GM12878 (cell line): ENCODE data around the gene PDIA5. TPM values are rescaled to one million over a fixed set of nuclear protein-coding genes. Genes with fewer than 3 reads are reported as not detected.

Experiments
- BRCA1 ChIP-seq: IDR thresholded peaks from 2 replicates; pipeline ENCODE4 v1.6.1; 2011; ENCODE audit warnings: low read depth, low read length, improper control_type of control experiment
- CBFB ChIP-seq: IDR thresholded peaks from 2 replicates; pipeline ENCODE4 v1.6.1; 2016; ENCODE audit warnings: antibody characterized with exemption, low read depth
- E2F4 ChIP-seq: IDR thresholded peaks from 2 replicates; pipeline ENCODE4 v1.6.1; 2012; ENCODE audit warnings: low read depth, low read length, improper control_type of control experiment
- E2F8 ChIP-seq: fragments of 450-650 bp; IDR thresholded peaks from 2 replicates; pipeline ENCODE4 v1.6.1; 2018; ENCODE audit warnings: mild to moderate bottlenecking, low read depth, moderate library complexity; ENCODE audit not compliant: partially characterized antibody
- FOS ChIP-seq: IDR thresholded peaks from 3 replicates; pipeline ENCODE4 v1.6.1; 2011; ENCODE audit warnings: borderline replicate concordance; ENCODE audit not compliant: insufficient read length; ENCODE audit errors: extremely low read depth
- GABPA ChIP-seq: IDR thresholded peaks from 2 replicates; pipeline ENCODE4 v1.6.1; 2014; ENCODE audit warnings: antibody characterized with exemption, low read depth, mild to moderate bottlenecking, inconsistent platforms
- HCFC1 ChIP-seq: fragments of 150-350 bp; IDR thresholded peaks from 2 replicates; pipeline ENCODE4 v1.6.1; 2014; ENCODE audit warnings: low read length
- IKZF2 ChIP-seq, 2 experiments: fragments of 450-650 bp; IDR thresholded peaks; 2 replicates each; pipeline ENCODE4 v1.6.1; 2017; ENCODE audit warnings: mild to moderate bottlenecking in 2 of 2, moderate library complexity in 2 of 2
- IRF5 ChIP-seq: fragments of 450-650 bp; IDR thresholded peaks from 2 replicates; pipeline ENCODE4 v1.6.1; 2017; ENCODE audit warnings: borderline replicate concordance
- NFYB ChIP-seq: IDR thresholded peaks from 2 replicates; pipeline ENCODE4 v1.6.1; 2011; ENCODE audit warnings: low read depth, mild to moderate bottlenecking, low read length, improper control_type of control experiment, moderate library complexity; ENCODE audit not compliant: insufficient read depth
- PAX8 ChIP-seq: fragments of 450-650 bp; IDR thresholded peaks from 2 replicates; pipeline ENCODE4 v1.6.1; 2017; ENCODE audit warnings: mild to moderate bottlenecking, moderate library complexity
- POU2F2 ChIP-seq: IDR thresholded peaks from 3 replicates; pipeline ENCODE4 v1.6.1; 2011; ENCODE audit warnings: low read depth, mild to moderate bottlenecking, low read length, borderline replicate concordance
- RAD51 ChIP-seq: fragments of 450-650 bp; IDR thresholded peaks from 2 replicates; pipeline ENCODE4 v1.6.1; 2016; ENCODE audit warnings: moderate library complexity, mild to moderate bottlenecking, inconsistent platforms
- RCOR1 ChIP-seq: conservative IDR thresholded peaks from 2 replicates; pipeline ENCODE4 v1.6.1; 2012; ENCODE audit warnings: low read depth, low read length, improper control_type of control experiment
- TCF3 ChIP-seq: IDR thresholded peaks from 2 replicates; pipeline ENCODE4 v1.6.1; 2012; ENCODE audit warnings: low read depth, mild to moderate bottlenecking, low read length, borderline replicate concordance; ENCODE audit not compliant: insufficient read depth
- ZNF217 ChIP-seq: fragments of 450-650 bp; IDR thresholded peaks from 2 replicates; pipeline ENCODE4 v1.6.1; 2017; ENCODE audit warnings: antibody characterized with exemption, mild to moderate bottlenecking
- polyA plus RNA-seq, 11 experiments: library from polyadenylated mRNA; depleted of rRNA in 4 of 11; unstranded in 6 of 11; stranded (reverse) in 5 of 11; fragments of >200 nt; fragmentation: Nextera tagmentation in 4 of 11; fragmentation: Illumina TruSeq in 1 of 11; extraction: Ambion mirVana in 4 of 11; extraction: Trizol in 1 of 11; gene quantifications; 1 replicate in 1 of 11; 2 replicates in 10 of 11; pipeline versions ENCODE4 v1.2.1 to v1.2.3, GENCODE V29; 2011 to 2016; ENCODE audit warnings: inconsistent platforms in 2 of 11, missing spikeins in 2 of 11, low read depth in 1 of 11
- total RNA-seq, 4 experiments: library from RNA; depleted of rRNA in 3 of 4; stranded (reverse); fragments of >200 nt in 3 of 4; fragmentation: Illumina TruSeq in 1 of 4; extraction: Trizol in 1 of 4; gene quantifications; 2 replicates each; pipeline versions ENCODE4 v1.2.1 to v1.2.3, GENCODE V29; 2013 to 2021
- TF ChIP-seq, protein P1 (sequence below): IDR thresholded peaks from 2 replicates; pipeline ENCODE4 v1.6.1; 2011; ENCODE audit warnings: borderline replicate concordance, low read depth, mild to moderate bottlenecking, moderate library complexity, mixed read lengths, low read length; ENCODE audit not compliant: insufficient read depth; ENCODE audit errors: extremely low read length
- TF ChIP-seq, protein P2 (sequence below): fragments of 450-650 bp; IDR thresholded peaks from 2 replicates; pipeline ENCODE4 v1.6.1; 2017; ENCODE audit warnings: mild to moderate bottlenecking, moderate library complexity

The PDIA5 gene
- total and polyA plus RNA-seq, 10 of the 15 experiments (the other 5 are each of a cell fraction or from before 2014, with no cell fraction given), result 4.1 to 24.8 (median 19.2) TPM

DNA sequence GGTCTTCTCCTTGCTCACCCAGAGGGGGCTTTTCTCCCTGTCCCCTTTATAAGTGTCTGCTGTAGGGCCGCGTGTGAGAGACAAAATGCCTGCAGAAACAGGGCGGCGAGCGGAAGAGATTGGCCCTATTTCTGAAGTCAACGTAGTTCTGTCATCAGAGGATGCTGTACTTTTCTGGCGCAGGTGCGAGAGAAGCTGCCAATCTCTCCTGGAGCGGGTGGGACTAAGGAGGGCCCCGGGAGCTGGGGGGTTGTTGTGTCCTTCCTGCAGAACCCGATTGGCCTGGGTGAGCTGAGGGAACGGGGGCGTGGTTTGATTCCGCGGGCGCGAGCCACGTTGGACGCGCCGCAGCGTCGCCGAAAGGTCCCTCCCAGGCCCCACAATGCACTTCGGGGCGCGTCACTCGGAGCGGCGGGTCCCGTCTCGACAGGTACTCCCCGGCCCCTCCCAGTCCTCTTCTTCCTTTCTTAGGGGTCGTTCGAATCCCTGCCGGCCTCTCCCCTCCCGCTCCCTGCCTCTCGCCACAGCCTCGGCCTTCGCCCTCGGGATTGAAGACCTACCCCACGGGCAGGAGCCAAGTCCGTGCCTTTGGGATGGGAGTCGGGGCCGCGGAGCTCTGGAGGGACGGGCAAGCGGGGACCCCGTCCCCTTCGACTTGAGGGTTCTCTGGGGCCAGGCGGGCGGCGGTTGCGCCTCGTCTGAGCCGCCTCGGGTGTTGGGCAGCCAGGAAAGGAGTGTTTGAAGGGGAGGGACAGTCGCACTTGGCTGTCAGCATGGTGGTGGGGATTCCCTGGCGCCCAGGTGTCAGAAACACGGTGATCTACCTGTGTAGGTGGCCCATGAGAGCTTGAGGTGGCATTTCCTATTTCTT lies 135.0 kb downstream of the PDIA5 start, which contains the start of gene SEC22A (continued):
- TF ChIP-seq IRF5 (no peak), RAD51 (no peak), ZNF217 (no peak), CBFB (no peak), E2F8 (no peak), GABPA (no peak), PAX8 (no peak), TCF3 (no peak), IKZF2 (IDR thresholded peaks at IDR 0.05) (no peak), NFYB (peak; percentile 85), FOS (peak; percentile 18), HCFC1 (0 out of 2 replicates have a peak, but pooled peaks have one; percentile 49), BRCA1 (no peak), RCOR1 (no peak; the same call in 1 of the 2 replicates), POU2F2 (peak; percentile 49; the same call in 2 of the 3 replicates), E2F4 (peak; percentile 60; the same call in 1 of the 2 replicates)
- TF ChIP-seq, protein P1, sequence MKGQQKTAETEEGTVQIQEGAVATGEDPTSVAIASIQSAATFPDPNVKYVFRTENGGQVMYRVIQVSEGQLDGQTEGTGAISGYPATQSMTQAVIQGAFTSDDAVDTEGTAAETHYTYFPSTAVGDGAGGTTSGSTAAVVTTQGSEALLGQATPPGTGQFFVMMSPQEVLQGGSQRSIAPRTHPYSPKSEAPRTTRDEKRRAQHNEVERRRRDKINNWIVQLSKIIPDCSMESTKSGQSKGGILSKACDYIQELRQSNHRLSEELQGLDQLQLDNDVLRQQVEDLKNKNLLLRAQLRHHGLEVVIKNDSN, result no peak
- TF ChIP-seq, protein P2, sequence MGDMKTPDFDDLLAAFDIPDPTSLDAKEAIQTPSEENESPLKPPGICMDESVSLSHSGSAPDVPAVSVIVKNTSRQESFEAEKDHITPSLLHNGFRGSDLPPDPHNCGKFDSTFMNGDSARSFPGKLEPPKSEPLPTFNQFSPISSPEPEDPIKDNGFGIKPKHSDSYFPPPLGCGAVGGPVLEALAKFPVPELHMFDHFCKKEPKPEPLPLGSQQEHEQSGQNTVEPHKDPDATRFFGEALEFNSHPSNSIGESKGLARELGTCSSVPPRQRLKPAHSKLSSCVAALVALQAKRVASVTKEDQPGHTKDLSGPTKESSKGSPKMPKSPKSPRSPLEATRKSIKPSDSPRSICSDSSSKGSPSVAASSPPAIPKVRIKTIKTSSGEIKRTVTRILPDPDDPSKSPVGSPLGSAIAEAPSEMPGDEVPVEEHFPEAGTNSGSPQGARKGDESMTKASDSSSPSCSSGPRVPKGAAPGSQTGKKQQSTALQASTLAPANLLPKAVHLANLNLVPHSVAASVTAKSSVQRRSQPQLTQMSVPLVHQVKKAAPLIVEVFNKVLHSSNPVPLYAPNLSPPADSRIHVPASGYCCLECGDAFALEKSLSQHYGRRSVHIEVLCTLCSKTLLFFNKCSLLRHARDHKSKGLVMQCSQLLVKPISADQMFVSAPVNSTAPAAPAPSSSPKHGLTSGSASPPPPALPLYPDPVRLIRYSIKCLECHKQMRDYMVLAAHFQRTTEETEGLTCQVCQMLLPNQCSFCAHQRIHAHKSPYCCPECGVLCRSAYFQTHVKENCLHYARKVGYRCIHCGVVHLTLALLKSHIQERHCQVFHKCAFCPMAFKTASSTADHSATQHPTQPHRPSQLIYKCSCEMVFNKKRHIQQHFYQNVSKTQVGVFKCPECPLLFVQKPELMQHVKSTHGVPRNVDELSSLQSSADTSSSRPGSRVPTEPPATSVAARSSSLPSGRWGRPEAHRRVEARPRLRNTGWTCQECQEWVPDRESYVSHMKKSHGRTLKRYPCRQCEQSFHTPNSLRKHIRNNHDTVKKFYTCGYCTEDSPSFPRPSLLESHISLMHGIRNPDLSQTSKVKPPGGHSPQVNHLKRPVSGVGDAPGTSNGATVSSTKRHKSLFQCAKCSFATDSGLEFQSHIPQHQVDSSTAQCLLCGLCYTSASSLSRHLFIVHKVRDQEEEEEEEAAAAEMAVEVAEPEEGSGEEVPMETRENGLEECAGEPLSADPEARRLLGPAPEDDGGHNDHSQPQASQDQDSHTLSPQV, result no peak
